ENCODE data around the gene PLAC1. TPM values are rescaled to one million over a fixed set of nuclear protein-coding genes. Genes with fewer than 3 reads are reported as not detected.

Gene PLAC1
- total and polyA plus RNA-seq, 2 experiments from 2014 or later, result 0.50 to 0.83 TPM

GRCh38 chrX:134653835-134654234, 4.4 kb downstream of the PLAC1 start (continued):
- TF ChIP-seq ZNF462 (CRISPR knock-in tag; IDR thresholded peaks at IDR 0.05), result no peak
- TF ChIP-seq NANOG (IDR thresholded peaks at IDR 0.05; ENCODE audit: borderline replicate concordance), result no peak
- no peak for TF ChIP-seq ZNF331 (CRISPR knock-in tag; IDR thresholded peaks at IDR 0.05; ENCODE audit: low read depth)
- no peak for TF ChIP-seq EZH2 (IDR thresholded peaks at IDR 0.05; ENCODE audit: low read depth, unreplicated experiment)
- no peak for TF ChIP-seq JUNB (IDR thresholded peaks at IDR 0.05; ENCODE audit: unreplicated experiment)
- no peak for TF ChIP-seq STAT1 (IDR thresholded peaks at IDR 0.05; ENCODE audit: unreplicated experiment)

DNA sequence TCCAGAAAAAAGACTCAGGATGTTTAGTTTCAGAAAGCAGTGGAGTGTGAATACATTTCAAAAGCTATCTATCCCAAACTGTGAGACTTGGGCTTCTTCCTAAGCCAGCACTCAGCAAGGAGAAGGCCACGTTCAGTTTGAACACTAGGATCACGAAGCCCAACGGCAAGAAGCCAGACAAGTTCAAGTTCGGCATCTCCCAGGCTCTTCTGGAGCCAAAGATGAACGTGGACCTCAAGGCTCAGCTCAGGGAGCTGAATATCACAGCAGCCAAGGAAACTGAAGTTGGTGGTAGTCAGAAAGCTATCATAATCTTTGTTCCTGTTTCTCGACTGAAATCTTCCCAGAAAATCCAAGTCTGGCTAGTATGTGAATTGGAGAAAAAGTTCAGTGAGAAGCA, 7.6 kb downstream of the PLAC1 start:
- H3K9me2 ChIP-seq (ENCODE audit: insufficient read depth), result no peaks in the 10 kb centered on the region
- H2AFZ ChIP-seq, result no peak overlapping the region
- Mint-ChIP-seq H3K4me3 (no peak overlapping the region), H3K4me1 (no peaks in the 10 kb centered on the region), H3K36me3 (ENCODE audit: low read depth) (no peaks in the 10 kb centered on the region), H3K9me3 (no peaks in the 10 kb centered on the region), H3K27ac (no peak overlapping the region), H3K27me3 (ENCODE audit: insufficient read depth, low read depth, poor library complexity) (peaks cover 2% of the 10 kb centered on the region)
- no peak for TF ChIP-seq POLR2AphosphoS5 (IDR thresholded peaks at IDR 0.05; ENCODE audit: low read depth)
- TF ChIP-seq EZH2phosphoT487 (IDR thresholded peaks at IDR 0.05; ENCODE audit: unreplicated experiment), result no peak
- no peak for TF ChIP-seq CREB1 (CRISPR knock-in tag; IDR thresholded peaks at IDR 0.05; ENCODE audit: low read depth)
- no peak for TF ChIP-seq ZNF331 (CRISPR knock-in tag; IDR thresholded peaks at IDR 0.05; ENCODE audit: low read depth)
- no peaks in the 10 kb centered on the region for H3K27me3 ChIP-seq (ENCODE audit: insufficient read depth)
- ATAC-seq, result no peak
- no peaks in the 10 kb centered on the region for H3F3A ChIP-seq (replicated peaks; ENCODE audit: low read depth)
- H3K4me3 ChIP-seq, result no peak overlapping the region
- H3K4me1 ChIP-seq (ENCODE audit: insufficient read depth), result no peaks in the 10 kb centered on the region
- DNase-seq (ENCODE audit: low spot score), result no peak
- H3K36me3 ChIP-seq (ENCODE audit: insufficient read depth), result no peaks in the 10 kb centered on the region
- no peak overlapping the region for H3K27ac ChIP-seq (ENCODE audit: low read depth)
- H4K20me1 ChIP-seq (replicated peaks; ENCODE audit: insufficient read depth), result no peaks in the 10 kb centered on the region
- no peaks in the 10 kb centered on the region for H3K79me2 ChIP-seq (replicated peaks; ENCODE audit: insufficient read depth)
- H3K4me2 ChIP-seq, result no peak overlapping the region
